MG63 (cell line): ENCODE data around the gene PRDM11. TPM values are rescaled to one million over a fixed set of nuclear protein-coding genes. Genes with fewer than 3 reads are reported as not detected.

Source experiments
- DNase-seq: peaks from one replicate; pipeline ENCODE4 v3.0.0-alpha.2; 2020
- H3K27me3 ChIP-seq: fragments of 250-450 bp; sonication (Bioruptor Pico); 2 replicates; pipeline ENCODE4 v1.5.1; 2020; ENCODE audit warnings: mild to moderate bottlenecking, moderate library complexity
- H3K36me3 ChIP-seq: fragments of 250-450 bp; sonication (Bioruptor Pico); 2 replicates; pipeline ENCODE4 v1.5.1; 2020; ENCODE audit warnings: mild to moderate bottlenecking, moderate library complexity
- H3K4me3 ChIP-seq: fragments of 250-450 bp; sonication (Bioruptor Pico); 2 replicates; pipeline ENCODE4 v1.5.1; 2020; ENCODE audit warnings: mild to moderate bottlenecking, moderate library complexity
- H3K9me3 ChIP-seq: fragments of 250-450 bp; sonication (Bioruptor Pico); 2 replicates; pipeline ENCODE4 v1.5.1; 2020; ENCODE audit warnings: mild to moderate bottlenecking, moderate library complexity
- total RNA-seq: library from RNA; depleted of rRNA; stranded (reverse); fragments of >200 nt; shearing (Covaris generic); gene quantifications from 2 replicates; pipeline ENCODE4 v1.2.3, GENCODE V29; 2014; ENCODE audit warnings: low replicate concordance

Gene PRDM11
- total RNA-seq, 1 experiment from 2014 or later = 5.7 TPM

DNA sequence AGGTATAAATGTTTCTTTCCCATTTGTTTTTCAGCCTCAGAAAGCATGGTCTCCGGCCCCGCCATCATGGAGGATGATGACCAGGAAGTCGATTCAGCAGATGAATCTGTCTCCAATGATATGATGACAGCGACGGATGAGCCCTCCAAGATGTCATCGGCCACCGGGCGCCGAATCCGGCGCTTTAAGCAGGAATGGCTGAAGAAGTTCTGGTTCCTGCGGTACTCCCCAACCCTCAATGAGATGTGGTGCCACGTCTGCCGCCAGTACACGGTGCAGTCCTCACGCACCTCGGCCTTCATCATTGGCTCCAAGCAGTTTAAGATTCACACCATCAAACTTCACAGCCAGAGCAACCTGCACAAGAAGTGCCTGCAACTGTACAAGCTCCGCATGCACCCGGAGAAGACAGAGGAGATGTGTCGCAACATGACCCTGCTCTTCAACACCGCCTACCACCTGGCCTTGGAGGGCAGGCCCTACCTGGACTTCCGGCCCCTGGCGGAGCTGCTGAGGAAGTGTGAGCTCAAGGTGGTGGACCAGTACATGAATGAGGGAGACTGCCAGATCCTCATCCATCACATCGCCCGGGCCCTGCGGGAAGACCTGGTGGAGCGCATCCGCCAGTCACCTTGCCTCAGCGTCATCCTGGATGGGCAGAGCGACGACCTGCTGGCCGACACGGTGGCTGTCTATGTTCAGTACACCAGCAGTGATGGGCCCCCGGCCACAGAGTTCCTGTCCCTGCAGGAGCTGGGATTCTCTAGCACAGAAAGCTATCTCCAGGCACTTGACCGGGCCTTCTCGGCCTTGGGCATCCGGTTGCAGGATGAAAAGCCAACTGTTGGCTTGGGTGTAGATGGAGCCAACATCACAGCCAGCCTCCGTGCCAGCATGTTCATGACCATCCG lies 79.8 kb downstream of the PRDM11 start:
- H3K4me3 ChIP-seq = no peak overlapping the region
- no peaks in the 10 kb centered on the region for H3K36me3 ChIP-seq
- H3K9me3 ChIP-seq = no peaks in the 10 kb centered on the region
- no peak for DNase-seq
- H3K27me3 ChIP-seq = no peaks in the 10 kb centered on the region

DNA sequence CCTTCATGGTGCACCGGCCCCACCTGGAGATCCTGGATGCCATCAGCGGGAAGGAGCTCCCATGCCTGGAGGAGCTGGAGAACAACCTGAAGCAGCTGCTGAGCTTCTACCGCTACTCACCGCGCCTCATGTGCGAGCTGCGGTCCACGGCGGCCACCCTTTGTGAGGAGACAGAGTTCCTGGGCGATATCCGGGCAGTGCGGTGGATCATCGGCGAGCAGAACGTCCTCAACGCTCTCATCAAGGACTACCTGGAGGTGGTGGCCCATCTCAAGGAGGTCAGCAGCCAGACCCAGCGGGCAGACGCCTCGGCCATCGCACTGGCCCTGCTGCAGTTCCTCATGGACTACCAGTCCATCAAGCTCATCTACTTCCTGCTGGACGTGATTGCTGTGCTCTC lies 80.5 kb downstream of the PRDM11 start:
- Histone ChIP-seq H3K9me3 (no peaks in the 10 kb centered on the region), H3K36me3 (no peaks in the 10 kb centered on the region), H3K4me3 (no peak overlapping the region), H3K27me3 (no peaks in the 10 kb centered on the region)
- DNase-seq = no peak

DNA sequence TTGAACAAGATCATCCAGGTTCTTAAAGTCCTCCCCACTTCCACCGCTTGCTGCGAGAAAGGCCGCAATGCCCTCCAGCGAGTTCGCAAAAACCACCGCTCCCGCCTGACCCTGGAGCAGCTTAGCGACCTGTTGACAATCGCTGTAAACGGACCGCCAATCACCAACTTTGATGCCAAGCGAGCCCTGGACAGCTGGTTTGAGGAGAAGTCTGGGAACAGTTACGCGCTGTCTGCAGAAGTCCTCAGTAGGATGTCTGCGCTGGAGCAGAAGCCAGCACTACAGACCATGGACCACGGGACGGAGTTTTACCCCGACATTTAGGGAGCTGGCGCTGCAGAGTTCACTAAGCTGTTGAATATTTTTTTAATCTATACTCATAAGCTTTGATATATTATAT lies 81.4 kb downstream of the PRDM11 start:
- Histone ChIP-seq H3K27me3 (no peaks in the 10 kb centered on the region), H3K9me3 (no peaks in the 10 kb centered on the region), H3K4me3 (no peak overlapping the region), H3K36me3 (no peaks in the 10 kb centered on the region)
- no peak for DNase-seq

DNA sequence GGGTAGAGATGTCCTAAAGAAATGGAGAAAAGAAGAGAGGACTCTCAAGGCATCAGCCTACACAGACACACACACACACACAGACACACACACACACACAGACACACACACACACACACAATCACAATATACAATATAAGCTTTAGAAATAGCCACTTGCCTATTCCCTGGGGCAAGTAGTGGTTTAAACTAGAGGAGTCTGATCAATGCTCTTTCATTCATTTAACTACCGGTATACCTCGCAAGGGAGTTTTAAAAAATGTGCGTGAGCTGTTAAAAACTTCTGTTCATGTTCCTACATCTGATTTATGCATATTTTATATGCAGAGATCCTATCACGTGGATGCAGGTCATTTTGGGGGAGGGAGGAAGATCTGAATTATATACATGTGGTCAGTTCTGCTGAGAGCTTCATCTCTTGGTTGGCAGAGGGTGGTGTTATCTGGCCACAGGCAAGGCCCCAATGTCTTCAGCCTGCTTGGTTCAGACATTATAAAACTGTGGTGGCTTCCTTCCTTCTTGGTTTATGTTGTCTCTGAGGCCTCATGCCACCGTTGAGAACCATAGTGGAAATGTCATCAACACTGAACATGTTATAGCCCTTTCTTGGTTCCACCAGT lies 83.1 kb downstream of the PRDM11 start:
- no peaks in the 10 kb centered on the region for H3K9me3 ChIP-seq
- H3K27me3 ChIP-seq = no peaks in the 10 kb centered on the region
- H3K36me3 ChIP-seq = no peaks in the 10 kb centered on the region
- no peak overlapping the region for H3K4me3 ChIP-seq
- no peak for DNase-seq

DNA sequence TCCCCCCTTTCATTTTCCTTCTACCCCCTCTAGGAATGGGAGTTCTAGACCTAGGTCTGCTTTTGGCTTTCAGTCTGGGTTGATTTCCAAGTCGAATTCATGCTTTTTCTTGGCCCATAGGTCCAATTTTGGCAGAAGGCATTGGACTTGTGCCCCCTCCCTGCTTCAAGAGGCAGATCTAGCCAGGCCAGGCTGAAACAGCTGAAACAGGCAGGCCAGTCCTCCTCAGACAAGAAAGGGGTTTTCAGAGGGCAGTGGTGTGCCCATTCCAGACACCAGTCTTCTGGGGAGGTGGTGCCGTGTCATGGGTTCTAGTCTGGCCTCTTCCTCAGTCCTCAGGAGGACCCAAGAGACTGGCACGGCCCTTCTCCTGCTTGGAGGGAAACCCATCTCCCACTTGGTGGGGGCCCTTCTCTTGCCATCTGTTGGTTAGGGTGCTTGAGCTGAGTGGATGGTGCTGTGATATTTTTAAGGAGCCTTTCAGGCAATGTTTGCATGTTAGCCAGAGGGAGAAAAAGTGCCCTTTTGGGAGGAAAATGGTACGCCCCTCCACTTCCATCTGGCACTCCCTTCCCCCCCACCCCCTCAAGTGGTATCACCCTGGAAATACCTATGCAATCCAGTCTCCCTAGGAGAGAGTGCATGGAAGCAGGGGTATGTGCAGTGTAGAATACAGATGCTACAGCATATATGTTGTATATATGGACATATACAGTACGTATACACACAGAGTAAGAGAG lies 86.1 kb downstream of the PRDM11 start:
- H3K27me3 ChIP-seq = no peaks in the 10 kb centered on the region
- no peaks in the 10 kb centered on the region for H3K9me3 ChIP-seq
- no peak overlapping the region for H3K4me3 ChIP-seq
- no peaks in the 10 kb centered on the region for H3K36me3 ChIP-seq
- no peak for DNase-seq

DNA sequence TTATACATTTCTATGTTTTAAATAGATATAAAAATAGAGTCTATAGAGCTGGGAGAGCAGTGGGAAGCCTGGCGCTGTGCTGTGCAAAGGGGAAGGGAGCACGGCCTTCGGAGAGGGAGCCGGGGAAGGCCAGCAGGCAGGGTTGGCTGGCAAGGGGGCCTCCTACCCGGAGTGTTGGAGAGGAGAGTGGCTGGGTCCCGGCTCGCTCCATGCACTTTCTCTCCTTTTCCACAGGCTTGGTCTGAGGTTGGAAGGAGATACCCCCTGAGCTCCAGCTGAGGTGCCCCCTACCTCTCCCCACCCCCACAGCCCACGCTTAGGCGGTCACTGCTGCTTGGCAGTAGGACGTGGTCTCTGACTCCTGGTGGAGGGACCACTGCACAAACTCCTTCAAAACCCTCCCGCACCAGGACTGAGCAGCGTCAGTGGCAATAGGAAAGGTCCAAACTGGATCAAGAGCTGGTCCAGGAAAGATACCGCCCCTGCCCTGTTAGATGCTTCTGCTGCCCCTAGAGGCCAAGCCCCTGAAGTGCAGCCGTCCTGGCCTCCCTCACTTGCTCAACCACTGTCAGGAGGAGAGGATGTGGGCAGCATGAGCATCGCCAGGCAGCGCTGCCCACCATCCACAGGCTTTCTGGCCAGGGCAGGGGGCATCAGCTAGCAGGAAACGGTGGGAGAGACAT lies 86.8 kb downstream of the PRDM11 start:
- DNase-seq = peak; percentile 66
- no peaks in the 10 kb centered on the region for H3K36me3 ChIP-seq
- no peaks in the 10 kb centered on the region for H3K9me3 ChIP-seq
- no peak overlapping the region for H3K4me3 ChIP-seq
- no peaks in the 10 kb centered on the region for H3K27me3 ChIP-seq

DNA sequence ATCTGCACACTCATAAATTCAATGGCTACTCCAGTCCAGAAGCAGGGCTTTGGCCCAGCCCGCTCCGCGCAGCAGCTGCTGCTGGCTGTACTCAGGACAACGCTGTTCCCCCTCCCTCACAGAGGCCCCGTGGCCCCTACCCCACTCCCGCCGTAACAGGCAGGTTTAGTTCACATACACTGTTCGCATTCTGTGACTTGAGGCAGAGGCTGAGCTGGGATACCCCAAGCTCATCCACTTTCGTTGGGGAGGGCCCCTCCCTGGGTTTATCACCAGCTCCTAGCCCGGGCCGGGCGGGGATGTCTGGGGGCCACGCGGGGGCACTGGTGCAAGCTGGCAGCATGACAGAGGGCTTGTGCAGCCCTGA lies 87.3 kb downstream of the PRDM11 start:
- Histone ChIP-seq H3K4me3 (no peak overlapping the region), H3K9me3 (no peaks in the 10 kb centered on the region), H3K36me3 (no peaks in the 10 kb centered on the region), H3K27me3 (no peaks in the 10 kb centered on the region)
- no peak for DNase-seq

DNA sequence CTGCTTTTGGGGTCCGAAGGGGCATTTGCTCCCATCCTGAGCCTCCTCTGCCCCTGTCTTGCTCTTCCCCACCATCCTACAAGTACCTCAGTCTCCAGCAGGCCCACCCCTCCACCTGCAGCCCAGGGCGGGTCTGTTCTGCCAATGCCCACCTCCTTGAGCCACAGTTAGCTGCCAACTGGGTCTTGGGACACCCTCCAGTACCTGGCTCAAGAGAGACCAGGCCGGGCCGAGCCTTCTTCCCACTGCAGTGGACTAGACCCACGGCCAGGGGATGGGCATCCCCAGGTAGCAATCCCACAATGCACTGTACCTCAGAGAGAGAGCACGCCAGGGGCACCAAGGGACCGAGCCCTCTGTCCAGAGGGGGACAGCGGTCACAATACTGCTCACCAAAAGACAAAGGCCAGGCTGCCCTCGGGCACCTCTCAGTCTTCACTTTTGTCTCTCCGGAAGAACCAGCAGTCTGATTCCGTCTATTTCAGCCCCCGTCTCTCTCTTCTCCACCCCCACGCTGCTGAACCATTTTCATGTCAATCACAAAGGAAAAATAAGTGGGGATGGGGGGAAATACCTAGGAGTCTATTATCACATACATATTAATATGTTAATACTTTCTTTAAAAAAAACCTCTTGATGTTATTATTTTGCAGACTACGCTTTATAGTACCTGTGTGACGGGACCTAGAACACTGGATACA lies 88.0 kb downstream of the PRDM11 start:
- Histone ChIP-seq H3K4me3 (no peak overlapping the region), H3K27me3 (no peaks in the 10 kb centered on the region), H3K36me3 (no peaks in the 10 kb centered on the region), H3K9me3 (no peaks in the 10 kb centered on the region)
- no peak for DNase-seq

DNA sequence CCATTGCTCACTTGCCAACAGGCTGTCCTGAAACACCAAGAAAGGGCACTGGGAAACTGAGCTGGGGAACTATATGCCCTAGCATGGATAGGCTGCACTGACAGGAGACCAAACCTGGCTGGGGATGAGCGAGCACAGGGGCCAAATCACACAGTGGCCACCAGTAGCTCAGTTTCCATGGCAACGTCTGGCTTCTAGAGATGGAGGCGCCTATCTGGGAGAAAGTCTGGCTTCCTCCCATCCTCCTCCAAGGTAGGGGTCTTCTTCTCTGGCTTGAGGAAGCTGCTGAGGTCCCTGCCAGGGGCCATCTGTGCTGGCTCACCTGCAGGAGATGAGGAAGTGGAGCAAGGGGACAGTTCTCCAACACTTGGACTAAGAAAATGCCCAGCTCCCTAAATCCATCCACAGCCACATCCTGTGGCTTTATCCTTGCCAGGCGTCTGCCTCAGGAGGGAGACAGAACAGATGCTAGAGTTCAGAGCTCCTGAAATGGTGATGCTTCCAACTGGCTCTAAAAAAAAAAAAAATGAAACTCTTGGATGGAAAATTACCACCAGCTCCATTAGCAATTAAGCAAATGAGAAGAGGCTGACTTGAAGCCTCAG lies 91.4 kb downstream of the PRDM11 start:
- no peaks in the 10 kb centered on the region; the same call in 1 of the 2 replicates for H3K27me3 ChIP-seq
- H3K9me3 ChIP-seq = no peaks in the 10 kb centered on the region
- DNase-seq = no peak
- H3K4me3 ChIP-seq = no peak overlapping the region
- no peaks in the 10 kb centered on the region for H3K36me3 ChIP-seq

DNA sequence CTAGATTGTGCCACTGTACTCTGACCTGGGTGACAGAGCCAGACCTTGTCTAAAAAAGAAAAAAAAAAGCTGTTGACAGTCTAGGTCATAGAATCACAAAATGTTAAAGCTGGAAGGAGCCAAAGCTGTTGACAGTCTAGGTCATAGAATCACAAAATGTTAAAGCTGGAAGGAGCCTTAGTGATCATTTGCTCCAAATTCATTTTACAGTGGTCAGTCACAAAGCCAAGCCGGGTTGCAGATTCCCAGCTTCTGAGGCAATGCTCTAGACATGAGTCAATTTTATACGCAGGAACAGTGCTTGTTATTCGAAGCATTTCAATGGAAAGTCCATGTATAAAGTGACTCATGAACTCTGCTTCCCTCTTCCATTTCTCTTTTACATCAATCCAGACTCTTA lies 92.3 kb downstream of the PRDM11 start:
- H3K4me3 ChIP-seq = no peak overlapping the region
- H3K36me3 ChIP-seq = no peaks in the 10 kb centered on the region
- H3K9me3 ChIP-seq = no peaks in the 10 kb centered on the region
- H3K27me3 ChIP-seq = no peaks in the 10 kb centered on the region; the same call in 1 of the 2 replicates
- peak; percentile 55 for DNase-seq

DNA sequence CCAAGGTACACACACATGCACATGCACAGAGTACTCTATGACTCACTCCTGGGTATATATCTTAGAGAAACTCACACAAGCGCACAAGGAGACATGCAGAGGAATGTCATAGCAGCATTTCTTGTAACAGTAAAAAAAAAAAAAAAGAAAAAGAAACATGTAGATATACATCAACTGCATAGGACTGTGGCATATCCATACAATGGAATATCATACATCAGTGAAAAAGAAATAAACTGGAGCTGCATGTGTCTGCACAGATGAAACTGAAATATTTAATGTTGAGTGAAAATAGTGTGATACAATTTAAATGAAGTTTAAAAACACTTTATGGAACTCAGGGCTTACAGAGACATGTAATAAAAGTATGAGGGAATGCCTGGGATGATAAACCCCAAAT lies 93.3 kb downstream of the PRDM11 start:
- H3K36me3 ChIP-seq = no peaks in the 10 kb centered on the region
- no peak overlapping the region for H3K4me3 ChIP-seq
- H3K9me3 ChIP-seq = no peaks in the 10 kb centered on the region
- no peaks in the 10 kb centered on the region; the same call in 1 of the 2 replicates for H3K27me3 ChIP-seq
- DNase-seq = no peak

DNA sequence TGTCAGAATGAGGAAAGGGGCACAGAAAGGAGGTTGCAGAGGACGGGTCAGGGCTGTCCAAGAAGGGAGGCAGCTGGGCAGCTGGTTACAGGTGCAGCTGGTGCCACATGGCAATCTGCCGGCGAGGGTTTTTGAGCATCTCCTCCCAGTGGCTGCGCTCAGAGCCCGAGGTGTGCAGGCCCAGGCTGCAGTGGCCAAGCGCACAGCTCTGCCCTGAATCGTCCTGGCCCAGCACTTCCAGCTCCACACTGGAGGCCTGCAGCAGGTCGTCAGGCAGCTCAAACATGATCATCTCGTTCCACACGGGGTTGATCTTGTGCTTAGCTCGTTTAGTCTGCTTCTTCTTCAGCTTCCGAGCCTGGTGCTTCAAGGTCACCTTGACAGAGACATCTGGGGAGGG lies 97.5 kb downstream of the PRDM11 start:
- Histone ChIP-seq H3K27me3 (no peaks in the 10 kb centered on the region; the same call in 1 of the 2 replicates), H3K9me3 (no peaks in the 10 kb centered on the region), H3K4me3 (no peak overlapping the region), H3K36me3 (no peaks in the 10 kb centered on the region)
- no peak for DNase-seq

DNA sequence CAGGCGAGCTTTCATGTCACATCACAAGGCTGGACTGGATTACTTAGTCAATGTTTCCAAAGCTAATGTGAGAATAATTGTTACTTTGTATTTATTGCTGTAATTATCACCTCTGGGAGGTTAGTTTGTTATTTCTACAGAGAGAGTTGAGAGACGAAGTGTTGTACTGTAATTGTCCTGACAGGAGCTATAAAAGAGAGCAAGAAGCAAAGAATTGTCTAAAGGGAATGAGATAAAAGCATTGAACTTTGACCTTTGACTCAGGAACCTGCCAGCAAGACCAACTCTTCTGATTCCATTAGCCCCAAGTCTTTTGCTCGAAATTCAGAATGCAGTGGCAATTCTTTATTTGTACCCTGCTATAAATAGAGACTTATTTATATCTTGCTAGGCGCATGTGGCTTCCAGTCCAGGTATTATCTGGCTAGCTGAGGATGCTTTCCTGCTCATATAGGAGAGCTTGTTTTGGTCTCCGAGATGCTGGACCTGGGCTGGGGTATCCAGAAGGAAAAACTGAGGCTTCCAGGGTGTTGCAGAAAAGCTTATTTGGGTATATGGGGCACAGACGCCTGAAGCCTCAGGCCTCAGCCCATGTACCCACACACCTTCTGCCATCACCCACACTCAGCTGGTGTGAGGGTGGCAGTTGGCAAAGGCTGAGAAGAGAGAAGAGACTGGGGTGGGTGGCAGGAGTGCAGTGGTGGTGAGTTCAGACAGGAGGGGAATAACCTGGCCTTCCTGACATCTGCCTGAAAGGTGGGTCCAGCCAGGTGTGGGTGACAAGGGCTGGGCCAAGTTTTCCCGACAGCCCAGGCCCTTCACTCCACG lies 99.0 kb downstream of the PRDM11 start:
- no peaks in the 10 kb centered on the region; the same call in 1 of the 2 replicates for H3K27me3 ChIP-seq
- no peaks in the 10 kb centered on the region for H3K36me3 ChIP-seq
- H3K9me3 ChIP-seq = no peaks in the 10 kb centered on the region
- DNase-seq = no peak
- H3K4me3 ChIP-seq = no peak overlapping the region

DNA sequence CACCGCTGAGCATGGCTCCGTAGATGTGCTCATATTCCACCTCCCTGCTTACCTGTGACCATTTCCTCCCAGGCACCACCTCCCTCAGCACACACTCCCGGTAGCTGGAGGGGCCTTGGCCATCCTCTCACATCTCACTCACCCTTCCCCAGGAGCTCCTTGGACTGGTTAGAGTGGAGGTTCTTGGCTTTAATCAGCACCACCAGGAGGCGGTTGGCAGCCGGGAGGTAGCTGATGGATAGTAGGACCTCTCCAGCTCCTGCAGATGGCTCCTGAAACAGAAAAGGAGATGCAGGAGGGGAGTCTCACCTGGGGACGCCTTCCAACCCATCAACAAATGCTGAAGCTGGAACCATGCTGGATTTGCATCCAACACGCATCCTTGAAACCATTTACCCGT lies 99.8 kb downstream of the PRDM11 start:
- no peaks in the 10 kb centered on the region for H3K9me3 ChIP-seq

DNA sequence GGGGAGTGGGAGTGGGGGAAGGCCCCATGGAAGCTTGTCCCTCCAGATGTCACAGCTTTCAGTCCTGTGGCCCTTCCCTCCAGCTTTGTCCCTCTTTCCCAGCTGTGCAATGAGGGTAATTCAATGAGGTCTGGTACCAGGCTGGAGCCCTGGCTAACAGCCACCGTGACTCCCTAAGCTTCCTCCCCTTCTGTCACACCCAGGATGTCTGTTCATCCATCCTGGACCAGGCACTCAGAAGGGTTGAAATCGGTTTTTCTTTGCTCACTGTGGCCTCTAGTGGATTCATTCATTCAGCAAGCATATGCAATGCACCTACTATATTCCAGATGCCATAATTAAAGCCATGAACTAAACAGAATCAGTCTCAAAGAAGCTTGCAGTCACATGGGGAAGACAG lies 101.0 kb downstream of the PRDM11 start:
- DNase-seq = peak; percentile 27
- Histone ChIP-seq H3K9me3 (no peaks in the 10 kb centered on the region), H3K4me3 (no peak overlapping the region), H3K36me3 (no peaks in the 10 kb centered on the region), H3K27me3 (no peaks in the 10 kb centered on the region)

More for the DNA sequence above, 99.8 kb downstream of the PRDM11 start:
- Histone ChIP-seq H3K36me3 (no peaks in the 10 kb centered on the region), H3K4me3 (no peak overlapping the region), H3K27me3 (no peaks in the 10 kb centered on the region)
- no peak for DNase-seq
